Activated T-cell treated with anti-CD3 and anti-CD28 coated beads, Interleukin-2, amount 50 U/mL, for 72 hours (primary cell): Measurements from ENCODE around the gene AURKB. TPM values are rescaled to one million over a fixed set of nuclear protein-coding genes. Genes with fewer than 3 reads are reported as not detected.
A peak's percentile ranks its signal among the peaks of the same experiment; 100 is the strongest.
"Not testable (repeated sequence)": the region's sequence is repeated elsewhere in the genome, so short reads cannot be mapped to it uniquely, and the experiment has no call there.

Experiments
- ATAC-seq, 2 donors: fragments of 150-1000 bp; cut with Tn5 transposase; replicated peaks in 1 of 2; 2 replicates each; pipeline ENCODE4 v1.10.0; 2021; ENCODE audit warnings: moderate library complexity in 2 of 2, mild to moderate bottlenecking in 1 of 2
- DNase-seq, 2 donors: peaks; one replicate each; pipeline ENCODE4 v3.0.0; 2021 to 2022; ENCODE audit warnings: mixed read lengths in 1 of 2
- H3K27ac Mint-ChIP-seq: one replicate; pipeline ENCODE4 v1.8.0; 2022; ENCODE audit warnings: mild to moderate bottlenecking, moderate library complexity, mixed read lengths
- H3K27me3 Mint-ChIP-seq: one replicate; pipeline ENCODE4 v1.8.0; 2022; ENCODE audit warnings: low read depth, mixed read lengths
- H3K36me3 Mint-ChIP-seq, 2 donors: one replicate each; pipeline ENCODE4 v1.8.0; 2022; ENCODE audit warnings: mixed read lengths in 2 of 2, mild to moderate bottlenecking in 1 of 2; ENCODE audit not compliant: insufficient read depth in 2 of 2
- H3K4me1 Mint-ChIP-seq: one replicate; pipeline ENCODE4 v1.8.0; 2022; ENCODE audit warnings: low read depth, mixed read lengths
- H3K4me3 Mint-ChIP-seq, 2 donors: one replicate each; pipeline ENCODE4 v1.8.0; 2022; ENCODE audit warnings: mild to moderate bottlenecking in 2 of 2, mixed read lengths in 2 of 2, moderate library complexity in 2 of 2
- H3K9me3 Mint-ChIP-seq, 2 donors: one replicate each; pipeline ENCODE4 v1.8.0; 2022; ENCODE audit warnings: mixed read lengths in 2 of 2
- total RNA-seq, 2 donors: library from RNA; stranded (reverse); gene quantifications; one replicate each; pipeline ENCODE4 v1.2.3, GENCODE V29; 2022

AURKB gene
- total RNA-seq, 2 donors from 2014 or later = 146 to 167 TPM

- peaks cover 57% of the 10 kb centered on the region for H3K4me1 Mint-ChIP-seq
- H3K36me3 Mint-ChIP-seq = peaks cover 0 to 2% of the 10 kb centered on the region in 2 donors
- ATAC-seq = peak; percentile 72 to 75
- no peaks in the 10 kb centered on the region for H3K27me3 Mint-ChIP-seq
- peak; percentile 80 to 86 for DNase-seq
- peak overlapping the region; percentile 84 to 97 for H3K4me3 Mint-ChIP-seq
- H3K27ac Mint-ChIP-seq = peak overlapping the region; percentile 99
- no peaks in the 10 kb centered on the region for H3K9me3 Mint-ChIP-seq
These were observed 37.1 kb downstream of the AURKB start for GRCh38 chr17:8173056-8173870.

GRCh38 chr17:8170186-8170585, 40.2 kb downstream of the AURKB start:
- H3K27ac Mint-ChIP-seq, DNase-seq, H3K36me3 Mint-ChIP-seq: not testable (repeated sequence)

GRCh38 chr17:8167526-8167925, 42.8 kb downstream of the AURKB start:
- no peak overlapping the region for H3K4me3 Mint-ChIP-seq
- H3K27ac Mint-ChIP-seq = no peak overlapping the region
- no peak for DNase-seq
- H3K9me3 Mint-ChIP-seq = no peaks in the 10 kb centered on the region
- peaks cover 0 to 1% of the 10 kb centered on the region in 2 donors for H3K36me3 Mint-ChIP-seq
- peaks cover 40% of the 10 kb centered on the region for H3K4me1 Mint-ChIP-seq
- no peak for ATAC-seq
- no peaks in the 10 kb centered on the region for H3K27me3 Mint-ChIP-seq

More at GRCh38 chr17:8170186-8170585, 40.2 kb downstream of the AURKB start:
- H3K4me3 Mint-ChIP-seq, H3K27me3 Mint-ChIP-seq, H3K9me3 Mint-ChIP-seq, ATAC-seq: not testable (repeated sequence)
- H3K4me1 Mint-ChIP-seq = peaks cover 44% of the 10 kb centered on the region

- peaks cover 0 to 1% of the 10 kb centered on the region in 2 donors for H3K36me3 Mint-ChIP-seq
- ATAC-seq (no peak), DNase-seq (no peak)
- peaks cover 33% of the 10 kb centered on the region for H3K4me1 Mint-ChIP-seq
- no peaks in the 10 kb centered on the region for H3K27me3 Mint-ChIP-seq
- H3K4me3 Mint-ChIP-seq = no peak overlapping the region
- H3K9me3 Mint-ChIP-seq = no peaks in the 10 kb centered on the region
- H3K27ac Mint-ChIP-seq = peak overlapping the region; percentile 65
These were observed 43.6 kb downstream of the AURKB start for GRCh38 chr17:8166731-8167130.

- Mint-ChIP-seq H3K27me3 (no peaks in the 10 kb centered on the region), H3K27ac (peak overlapping the region; percentile 95), H3K9me3 (no peaks in the 10 kb centered on the region), H3K4me1 (peaks cover 49% of the 10 kb centered on the region), H3K4me3 (peak overlapping the region; percentile 87 to 90), H3K36me3 (peaks cover 0 to 10% of the 10 kb centered on the region in 2 donors)
- peak in 1 of 2 donors; percentile 25 for DNase-seq
- no peak for ATAC-seq
These were observed 45.6 kb downstream of the AURKB start for GRCh38 chr17:8164815-8165131.

GRCh38 chr17:8163978-8164814, 46.2 kb downstream of the AURKB start:
- ATAC-seq = peak; percentile 58 to 72
- peak overlapping the region; percentile 87 to 90 for H3K4me3 Mint-ChIP-seq
- H3K9me3 Mint-ChIP-seq = no peaks in the 10 kb centered on the region
- DNase-seq = peak; percentile 65 to 78
- H3K4me1 Mint-ChIP-seq = peaks cover 54% of the 10 kb centered on the region
- H3K27ac Mint-ChIP-seq = peak overlapping the region; percentile 95
- H3K36me3 Mint-ChIP-seq = peaks cover 0 to 11% of the 10 kb centered on the region in 2 donors
- H3K27me3 Mint-ChIP-seq = no peaks in the 10 kb centered on the region

GRCh38 chr17:8162997-8163977, 47.1 kb downstream of the AURKB start:
- Mint-ChIP-seq H3K27ac (peak overlapping the region; percentile 95), H3K27me3 (no peaks in the 10 kb centered on the region), H3K4me3 (peak overlapping the region; percentile 87 to 90), H3K36me3 (peaks cover 3 to 18% of the 10 kb centered on the region in 2 donors), H3K4me1 (peaks cover 64% of the 10 kb centered on the region), H3K9me3 (no peaks in the 10 kb centered on the region)
- ATAC-seq (peak; percentile 14 to 17), DNase-seq (peak in 1 of 2 donors; percentile 47)

- Mint-ChIP-seq H3K9me3 (no peaks in the 10 kb centered on the region), H3K4me3 (peak within 1 kb of the TSS; percentile 88 to 90), H3K27ac (peak within 1 kb of the TSS; percentile 95), H3K4me1 (peaks cover 65% of the 10 kb centered on the region), H3K27me3 (no peaks in the 10 kb centered on the region), H3K36me3 (peaks cover 3 to 22% of the 10 kb centered on the region in 2 donors)
- ATAC-seq = peak; percentile 69 to 72
- peak; percentile 88 to 92 for DNase-seq
These were observed 48.0 kb downstream of the AURKB start, which contains the start of gene VAMP2 for GRCh38 chr17:8162233-8162996. Gene VAMP2, minus strand, starts transcription at chr17:8162948. Its CDS starts 69 bp downstream, at chr17:8162879.

- peaks cover 3 to 22% of the 10 kb centered on the region in 2 donors for H3K36me3 Mint-ChIP-seq
- ATAC-seq = no peak
- H3K4me3 Mint-ChIP-seq = peak overlapping the region; percentile 88 to 90
- DNase-seq = no peak
- no peaks in the 10 kb centered on the region for H3K9me3 Mint-ChIP-seq
- peak overlapping the region; percentile 89 for H3K27ac Mint-ChIP-seq
- H3K4me1 Mint-ChIP-seq = peaks cover 62% of the 10 kb centered on the region
- no peaks in the 10 kb centered on the region for H3K27me3 Mint-ChIP-seq
These were observed 48.8 kb downstream of the AURKB start for GRCh38 chr17:8161289-8162232.

- H3K27ac Mint-ChIP-seq = peak overlapping the region; percentile 89
- ATAC-seq = no peak
- no peak for DNase-seq
- no peaks in the 10 kb centered on the region for H3K9me3 Mint-ChIP-seq
- H3K36me3 Mint-ChIP-seq = peaks cover 3 to 22% of the 10 kb centered on the region in 2 donors
- H3K27me3 Mint-ChIP-seq = no peaks in the 10 kb centered on the region
- H3K4me3 Mint-ChIP-seq = peak overlapping the region; percentile 88 to 90
- H3K4me1 Mint-ChIP-seq = peaks cover 61% of the 10 kb centered on the region
These were observed 49.6 kb downstream of the AURKB start for GRCh38 chr17:8160741-8161221.

- Mint-ChIP-seq H3K27ac (peak overlapping the region; percentile 27), H3K4me1 (peaks cover 60% of the 10 kb centered on the region), H3K27me3 (no peaks in the 10 kb centered on the region), H3K4me3 (peak overlapping the region; percentile 11 to 88), H3K9me3 (no peaks in the 10 kb centered on the region), H3K36me3 (peaks cover 3 to 22% of the 10 kb centered on the region in 2 donors)
- ATAC-seq = no peak
- DNase-seq = no peak
These were observed 50.2 kb downstream of the AURKB start for GRCh38 chr17:8160224-8160577.
